Neural cell (in vitro differentiated cells): Measurements from ENCODE around the gene CACNA1C.

Experiments used
- EP300 ChIP-seq: fragments of 450-650 bp; conservative IDR thresholded peaks from 2 replicates; pipeline ENCODE4 v1.6.1; 2014; ENCODE audit warnings: antibody characterized with exemption, mild to moderate bottlenecking, moderate library complexity; ENCODE audit not compliant: poor library complexity, severe bottlenecking
- EZH2 ChIP-seq: fragments of 200-600, 300-800 bp; shearing (Covaris generic), sonication (generic); IDR thresholded peaks from 2 replicates; pipeline ENCODE4 v1.6.1; 2014; ENCODE audit warnings: antibody characterized with exemption, low read length, borderline replicate concordance, mild to moderate bottlenecking; ENCODE audit not compliant: insufficient read depth, poor library complexity, severe bottlenecking
- POLR2AphosphoS5 ChIP-seq: IDR thresholded peaks from 2 replicates; pipeline ENCODE4 v1.6.1; 2012
- TF ChIP-seq, protein P1 (sequence below): fragments of 450-650 bp; IDR thresholded peaks from 2 replicates; pipeline ENCODE4 v1.5.1; 2014; ENCODE audit warnings: antibody characterized with exemption, mild to moderate bottlenecking, moderate library complexity; ENCODE audit not compliant: poor library complexity, severe bottlenecking

GRCh38 chr12:2510045-2510444 lies 457.3 kb downstream of the CACNA1C start:
- TF ChIP-seq POLR2AphosphoS5 = no peak
- TF ChIP-seq, protein P1, sequence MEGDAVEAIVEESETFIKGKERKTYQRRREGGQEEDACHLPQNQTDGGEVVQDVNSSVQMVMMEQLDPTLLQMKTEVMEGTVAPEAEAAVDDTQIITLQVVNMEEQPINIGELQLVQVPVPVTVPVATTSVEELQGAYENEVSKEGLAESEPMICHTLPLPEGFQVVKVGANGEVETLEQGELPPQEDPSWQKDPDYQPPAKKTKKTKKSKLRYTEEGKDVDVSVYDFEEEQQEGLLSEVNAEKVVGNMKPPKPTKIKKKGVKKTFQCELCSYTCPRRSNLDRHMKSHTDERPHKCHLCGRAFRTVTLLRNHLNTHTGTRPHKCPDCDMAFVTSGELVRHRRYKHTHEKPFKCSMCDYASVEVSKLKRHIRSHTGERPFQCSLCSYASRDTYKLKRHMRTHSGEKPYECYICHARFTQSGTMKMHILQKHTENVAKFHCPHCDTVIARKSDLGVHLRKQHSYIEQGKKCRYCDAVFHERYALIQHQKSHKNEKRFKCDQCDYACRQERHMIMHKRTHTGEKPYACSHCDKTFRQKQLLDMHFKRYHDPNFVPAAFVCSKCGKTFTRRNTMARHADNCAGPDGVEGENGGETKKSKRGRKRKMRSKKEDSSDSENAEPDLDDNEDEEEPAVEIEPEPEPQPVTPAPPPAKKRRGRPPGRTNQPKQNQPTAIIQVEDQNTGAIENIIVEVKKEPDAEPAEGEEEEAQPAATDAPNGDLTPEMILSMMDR = no peak
- TF ChIP-seq EZH2 = no peak
- no peak for TF ChIP-seq EP300
